NCI-H146 (cell line): ENCODE results near the gene CDC42EP1.
A peak's percentile ranks its signal among the peaks of the same experiment; 100 is the strongest.

Experiments used
- DNase-seq: peaks from one replicate; lab custom pipeline; 2025; lab: John Stamatoyannopoulos, UW

CDC42EP1 gene

DNA sequence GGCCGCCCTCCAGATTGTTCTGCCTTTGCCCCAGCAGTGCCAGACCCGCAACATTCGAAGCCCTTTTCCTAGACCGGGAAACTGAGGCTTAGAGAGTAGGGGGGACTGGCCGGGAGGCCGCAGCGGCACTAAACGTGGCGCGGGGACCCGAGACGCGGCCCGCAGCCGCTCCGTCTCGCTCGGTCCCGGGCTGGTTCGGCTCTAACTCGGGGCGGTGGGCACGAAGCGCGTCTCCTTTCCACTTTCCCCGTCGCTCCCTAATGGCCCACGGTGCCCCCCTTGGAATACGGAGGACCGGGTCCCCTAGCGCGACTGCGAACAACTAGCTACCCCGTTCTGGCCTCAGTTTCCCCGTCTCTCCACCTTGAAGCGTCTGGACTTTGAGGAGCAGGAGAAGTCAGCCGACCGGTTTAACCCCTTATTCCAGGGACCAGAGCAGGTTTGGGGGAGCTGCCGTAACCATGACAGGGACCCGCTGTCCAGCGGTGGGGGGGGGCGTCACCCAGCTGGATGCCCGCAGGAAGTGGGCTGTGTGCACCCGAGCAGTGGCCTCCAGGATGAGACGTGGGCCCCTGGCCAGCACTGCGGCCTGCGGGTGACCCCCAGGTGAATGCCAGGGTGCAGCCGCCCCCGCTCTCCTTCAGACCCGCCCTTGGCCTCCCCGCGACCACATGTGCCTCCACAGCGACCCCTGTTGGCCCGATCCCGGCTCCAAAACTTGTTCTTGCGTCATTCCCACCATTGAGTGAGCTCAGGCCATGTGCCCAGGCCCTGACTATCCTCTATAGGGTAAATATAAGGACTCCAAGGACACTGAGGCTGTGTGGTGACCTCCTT lies 1.1 kb downstream of the CDC42EP1 start:
- DNase-seq, result peak; percentile 15

DNA sequence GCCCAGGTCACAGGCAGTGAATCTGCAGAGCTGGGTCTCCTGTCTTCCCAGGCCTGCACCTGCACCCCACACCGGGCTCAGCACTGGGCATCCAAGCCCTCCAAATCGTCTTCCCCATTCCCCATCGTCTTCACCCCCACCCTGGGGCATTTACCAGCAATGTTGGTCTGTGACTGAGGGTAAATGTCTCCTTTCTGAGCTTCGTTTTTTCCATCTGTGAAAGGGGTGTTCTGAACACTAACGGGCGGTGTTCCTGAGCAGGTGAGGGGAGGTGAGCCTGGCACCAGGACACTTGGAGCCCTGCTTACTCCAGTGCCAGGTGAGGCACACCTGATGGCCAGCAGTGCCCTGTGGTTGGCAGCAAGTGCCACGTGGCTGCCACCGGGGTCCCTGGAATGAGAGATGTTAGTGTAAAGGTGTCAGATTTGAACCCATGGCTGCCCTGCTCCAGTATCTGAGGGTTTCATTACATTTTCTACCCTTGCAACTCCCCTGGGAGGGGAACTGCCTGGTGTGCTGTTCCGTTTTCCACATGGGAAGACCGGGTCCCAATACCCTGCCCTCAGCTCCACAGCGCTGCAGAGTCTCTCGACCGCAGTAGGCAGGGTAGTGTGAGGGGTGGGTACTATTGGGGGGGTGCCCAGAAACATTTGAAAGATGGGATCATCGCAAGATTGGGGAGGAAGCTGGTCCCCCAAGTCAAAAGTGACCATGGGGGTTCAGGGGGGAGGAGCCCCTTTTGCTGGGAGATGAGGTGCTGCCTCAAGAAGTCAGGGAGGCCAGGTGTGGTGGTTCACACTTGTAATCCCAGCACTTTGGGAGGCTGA lies 2.0 kb downstream of the CDC42EP1 start:
- no peak for DNase-seq

DNA sequence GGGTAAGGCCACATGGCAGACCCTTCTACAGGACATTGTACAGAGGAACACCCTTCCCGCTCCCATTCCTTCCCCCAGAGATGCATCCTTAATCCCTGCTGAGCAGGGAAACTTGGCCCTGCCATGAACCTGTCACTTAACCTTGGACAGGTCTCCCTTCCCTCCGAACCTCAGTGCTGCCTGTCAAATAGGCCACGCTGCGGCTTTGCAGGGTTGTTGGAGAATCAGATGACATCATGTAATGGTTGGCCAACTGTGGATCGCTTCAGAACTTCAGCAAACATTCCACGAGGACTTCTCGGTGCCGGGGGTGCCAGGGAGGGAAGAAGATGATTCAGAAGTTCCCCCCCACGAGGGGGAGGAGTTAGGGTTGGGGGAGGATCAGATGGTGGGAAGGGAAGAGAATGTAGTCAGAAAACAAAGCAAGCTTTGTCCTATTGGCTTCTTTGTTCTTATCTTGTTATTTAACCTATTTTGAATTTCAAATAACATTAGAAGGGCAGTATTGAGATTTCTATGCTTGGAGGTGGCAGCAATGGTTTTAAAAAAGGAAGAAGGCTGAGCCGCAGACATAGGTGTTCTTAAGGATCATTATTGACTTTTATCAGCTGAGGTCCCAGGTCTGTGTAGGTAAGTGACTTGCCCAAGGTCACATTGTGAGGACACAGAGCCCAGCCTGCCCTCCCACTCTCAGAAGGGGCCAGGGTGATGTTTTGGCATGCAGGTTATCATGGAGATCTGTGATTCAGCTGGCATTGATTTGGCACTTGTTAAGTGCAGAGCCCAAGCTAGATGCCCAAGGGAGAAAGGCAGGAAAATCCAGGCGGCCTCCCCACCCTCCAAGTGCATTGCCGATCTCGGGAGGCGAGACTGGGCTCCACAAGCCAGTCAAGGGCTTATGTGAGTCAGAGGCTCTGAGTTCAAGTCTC lies 3.1 kb downstream of the CDC42EP1 start:
- no peak for DNase-seq

DNA sequence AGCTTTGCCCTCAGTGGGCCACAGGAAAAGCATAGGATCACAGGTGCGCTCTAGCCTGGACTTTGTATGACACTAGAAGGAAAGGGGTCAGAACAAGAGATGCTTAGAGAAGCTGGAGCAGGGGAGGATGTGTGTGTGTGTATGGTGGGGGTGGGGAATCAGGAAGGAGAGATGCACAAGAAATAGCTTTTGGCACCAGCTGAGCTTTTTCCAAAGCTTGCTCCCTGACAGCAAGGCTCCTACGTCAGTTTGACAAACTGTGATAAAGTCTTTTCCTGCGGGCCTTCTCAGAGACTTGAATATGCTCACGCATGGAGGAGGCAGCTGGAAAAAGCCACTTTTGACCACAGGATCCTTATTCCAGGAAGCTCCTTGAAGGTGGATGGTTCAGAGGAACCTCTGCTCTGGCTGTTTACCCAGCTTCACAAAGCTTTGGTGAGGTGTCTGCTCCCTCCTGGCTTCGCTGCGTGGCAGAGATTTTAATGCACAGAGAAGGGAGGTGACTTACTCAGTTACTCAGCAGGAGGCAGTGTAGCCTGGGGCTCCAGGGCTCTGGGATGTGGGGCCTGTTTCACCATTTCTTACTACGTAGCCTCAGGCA lies 3.9 kb downstream of the CDC42EP1 start:
- no peak for DNase-seq

DNA sequence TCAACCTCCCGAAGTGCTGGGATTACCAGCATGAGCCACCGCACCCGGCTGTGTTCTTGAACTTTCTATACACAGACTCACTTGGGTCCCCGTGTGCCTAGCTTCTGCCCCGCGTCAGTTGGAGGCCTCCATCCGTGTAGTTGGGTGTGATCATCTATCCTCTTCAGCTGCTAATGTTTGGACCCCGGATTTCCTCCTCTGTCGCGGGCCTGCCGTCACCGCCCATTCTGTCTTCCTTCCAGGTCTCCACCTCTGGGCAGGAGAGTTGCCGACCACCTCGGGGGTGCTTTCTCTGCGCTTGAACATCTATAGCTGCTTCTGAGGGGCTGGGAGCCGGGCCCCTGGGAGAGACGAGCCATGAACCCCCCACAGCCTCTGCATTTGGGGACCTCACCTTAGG lies 5.5 kb downstream of the CDC42EP1 start:
- DNase-seq, result no peak

DNA sequence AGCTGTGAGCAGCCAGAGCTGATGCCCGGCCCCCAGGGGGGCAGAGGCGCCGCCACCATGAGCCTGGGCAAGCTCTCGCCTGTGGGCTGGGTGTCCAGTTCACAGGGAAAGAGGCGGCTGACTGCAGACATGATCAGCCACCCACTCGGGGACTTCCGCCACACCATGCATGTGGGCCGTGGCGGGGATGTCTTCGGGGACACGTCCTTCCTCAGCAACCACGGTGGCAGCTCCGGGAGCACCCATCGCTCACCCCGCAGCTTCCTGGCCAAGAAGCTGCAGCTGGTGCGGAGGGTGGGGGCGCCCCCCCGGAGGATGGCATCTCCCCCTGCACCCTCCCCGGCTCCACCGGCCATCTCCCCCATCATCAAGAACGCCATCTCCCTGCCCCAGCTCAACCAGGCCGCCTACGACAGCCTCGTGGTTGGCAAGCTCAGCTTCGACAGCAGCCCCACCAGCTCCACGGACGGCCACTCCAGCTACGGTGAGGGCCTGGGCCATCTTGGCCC lies 6.1 kb downstream of the CDC42EP1 start:
- DNase-seq, result no peak

DNA sequence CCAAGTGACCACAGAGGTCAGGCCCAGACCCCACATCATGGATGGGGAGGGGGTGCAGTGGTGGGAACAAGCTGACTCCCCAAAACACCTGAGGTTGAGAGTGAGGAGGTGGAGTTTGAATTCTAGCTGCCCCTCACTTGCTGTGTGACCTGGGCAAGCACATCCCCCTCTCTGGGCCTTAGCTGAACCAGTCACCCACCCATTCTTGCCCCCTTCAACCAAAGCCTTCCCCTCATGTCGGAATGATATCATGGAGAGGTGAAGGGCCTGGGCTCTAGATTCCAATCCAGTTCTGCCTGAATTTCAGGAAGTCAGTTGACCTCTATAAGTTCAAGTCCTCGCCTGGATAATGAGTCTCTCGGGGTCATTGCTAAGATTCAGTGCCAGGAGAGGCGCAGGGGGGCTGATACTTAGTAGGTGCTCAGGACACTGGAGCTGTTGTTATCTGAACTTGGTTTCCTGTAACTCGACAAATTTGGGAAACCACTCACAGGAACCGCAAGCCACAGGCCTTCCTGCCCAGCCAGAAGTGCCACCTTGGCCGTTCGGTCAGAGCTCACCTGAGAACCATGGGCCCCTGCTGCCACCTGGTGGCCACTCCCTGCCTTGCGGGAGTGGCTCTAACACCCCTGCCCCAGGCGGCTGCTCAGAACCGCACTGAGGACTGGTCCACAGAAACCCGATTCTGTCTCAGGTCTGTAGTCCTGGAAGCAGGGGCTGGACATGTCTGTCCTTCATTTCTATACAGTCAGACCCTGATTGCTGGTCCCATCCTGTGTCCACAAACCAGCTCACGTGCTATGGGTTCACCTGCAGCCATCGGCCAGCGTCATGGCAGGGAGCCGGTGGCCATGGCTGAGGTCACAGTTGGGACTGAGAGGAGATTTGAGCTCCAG lies 6.9 kb downstream of the CDC42EP1 start:
- DNase-seq, result peak; percentile 53

DNA sequence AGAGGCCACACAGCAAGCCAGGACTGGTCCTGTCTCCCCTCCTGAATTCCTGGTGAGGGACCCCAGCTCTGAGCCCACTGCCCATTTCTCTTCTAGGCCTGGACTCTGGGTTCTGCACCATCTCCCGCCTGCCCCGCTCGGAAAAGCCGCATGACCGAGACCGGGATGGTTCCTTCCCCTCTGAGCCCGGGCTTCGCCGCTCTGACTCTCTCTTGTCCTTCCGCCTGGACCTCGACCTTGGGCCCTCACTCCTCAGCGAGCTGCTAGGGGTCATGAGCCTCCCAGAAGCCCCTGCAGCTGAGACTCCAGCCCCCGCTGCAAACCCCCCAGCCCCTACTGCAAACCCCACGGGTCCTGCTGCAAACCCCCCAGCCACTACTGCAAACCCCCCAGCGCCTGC lies 7.7 kb downstream of the CDC42EP1 start:
- no peak for DNase-seq

DNA sequence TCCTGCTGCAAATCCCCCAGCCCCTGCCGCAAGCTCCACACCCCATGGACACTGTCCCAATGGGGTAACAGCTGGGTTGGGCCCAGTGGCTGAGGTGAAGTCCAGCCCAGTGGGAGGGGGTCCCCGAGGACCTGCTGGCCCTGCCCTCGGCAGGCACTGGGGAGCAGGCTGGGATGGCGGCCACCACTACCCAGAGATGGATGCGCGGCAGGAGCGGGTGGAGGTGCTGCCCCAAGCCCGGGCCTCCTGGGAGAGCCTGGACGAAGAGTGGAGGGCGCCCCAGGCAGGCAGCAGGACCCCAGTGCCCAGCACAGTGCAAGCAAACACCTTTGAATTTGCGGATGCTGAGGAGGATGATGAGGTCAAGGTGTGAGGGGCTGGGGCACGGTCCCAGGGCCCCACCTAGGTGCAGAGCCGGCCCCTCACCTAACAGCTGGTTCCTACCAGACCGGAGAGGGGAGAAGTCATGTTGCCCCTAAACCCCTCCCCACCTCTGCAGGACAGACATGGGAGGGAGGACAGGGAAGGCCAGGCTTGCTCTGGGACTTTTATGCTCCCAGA lies 8.2 kb downstream of the CDC42EP1 start:
- DNase-seq, result no peak

DNA sequence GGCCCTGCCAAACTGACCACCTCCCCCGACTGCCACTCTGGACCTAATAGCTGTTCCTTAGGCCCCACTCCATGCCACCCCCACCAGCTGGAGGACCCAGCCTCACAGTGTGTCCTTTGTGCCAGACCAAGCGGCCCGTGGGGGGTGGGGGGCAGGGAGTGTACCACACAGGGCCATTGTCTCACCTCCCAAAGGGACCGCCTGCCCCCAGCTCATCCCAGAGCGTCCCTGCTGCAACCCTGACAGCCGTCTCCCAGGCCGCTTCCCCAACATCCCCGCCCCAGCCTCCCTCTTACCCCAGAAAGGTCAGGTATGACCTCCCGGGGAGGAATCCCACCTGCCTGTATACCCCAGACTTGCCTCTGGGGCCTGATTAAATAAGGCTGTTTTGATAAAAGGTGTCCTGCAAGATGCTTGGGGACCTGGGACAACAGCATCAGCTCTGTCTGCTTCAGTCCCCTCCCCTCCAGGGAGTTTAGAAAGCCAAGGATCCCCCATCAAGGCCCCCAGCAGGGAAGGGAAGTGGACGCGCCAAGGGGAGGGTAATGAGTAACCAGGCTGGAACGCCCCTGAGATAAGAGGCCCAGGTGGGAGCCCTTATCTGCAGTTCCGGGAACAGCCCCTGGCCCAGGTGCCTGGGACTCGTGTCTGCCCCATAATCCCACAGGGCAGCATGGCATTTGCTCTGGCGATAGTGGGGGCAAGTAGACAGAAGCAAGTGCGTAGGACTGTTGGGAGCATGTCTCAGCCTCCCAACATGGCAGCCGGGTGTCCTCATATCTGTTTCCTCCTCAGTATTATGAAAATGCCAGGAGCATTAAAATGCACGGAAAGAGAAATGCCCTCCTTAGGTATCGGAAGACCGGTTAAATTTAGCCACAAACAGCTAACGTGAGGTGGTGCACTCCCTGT lies 9.0 kb downstream of the CDC42EP1 start:
- no peak for DNase-seq

DNA sequence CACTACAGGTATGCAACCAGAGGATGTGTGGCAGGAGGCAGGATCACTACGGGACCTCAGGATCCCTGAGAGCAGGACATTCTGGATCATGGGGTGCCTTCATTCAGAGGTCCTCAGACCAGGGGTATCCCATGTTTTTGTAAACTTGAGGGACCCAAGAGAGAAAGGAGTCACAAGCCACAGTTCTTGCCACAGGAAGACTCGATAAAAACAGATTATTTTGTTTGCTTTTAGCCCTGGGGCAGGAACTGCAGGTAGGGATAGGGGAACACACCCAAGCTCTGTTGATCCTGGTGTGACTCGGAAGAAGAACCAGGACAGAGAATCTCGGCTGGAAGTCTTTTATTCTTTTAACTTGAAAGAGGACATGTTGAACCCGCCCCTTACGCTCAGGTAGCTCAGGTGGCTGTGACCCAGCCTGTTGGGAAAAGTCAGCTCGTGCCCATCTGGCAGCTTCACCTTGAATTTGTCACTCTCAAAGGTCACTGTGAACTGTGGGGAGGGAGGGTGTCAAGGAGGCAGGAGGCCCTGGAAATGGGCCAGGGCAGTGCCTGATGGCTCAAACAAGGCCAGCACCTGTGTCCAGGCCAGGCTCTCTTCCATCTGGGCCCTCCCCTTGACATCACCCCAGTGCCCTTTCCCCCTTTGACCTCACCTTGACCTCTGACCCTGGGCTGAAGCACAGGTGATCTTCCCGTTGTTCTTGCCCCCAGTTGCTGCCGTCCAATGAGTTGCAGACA lies 9.8 kb downstream of the CDC42EP1 start:
- DNase-seq, result no peak

DNA sequence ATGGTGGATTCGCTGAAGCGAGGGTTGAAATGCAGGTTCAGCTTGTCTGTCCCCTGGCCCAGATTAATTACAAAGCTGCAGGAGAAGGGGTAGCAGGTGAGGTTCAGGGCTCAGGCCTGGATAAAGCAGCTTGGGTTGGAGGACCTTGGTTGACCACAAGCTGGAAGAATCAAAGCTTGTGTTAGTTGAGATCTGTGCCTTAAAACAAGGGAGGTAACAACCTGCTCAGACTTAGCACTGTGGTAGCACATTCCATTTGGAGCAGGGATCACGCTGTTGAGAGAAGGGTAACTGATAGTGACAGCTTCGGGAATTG lies 10.3 kb downstream of the CDC42EP1 start:
- no peak for DNase-seq

DNA sequence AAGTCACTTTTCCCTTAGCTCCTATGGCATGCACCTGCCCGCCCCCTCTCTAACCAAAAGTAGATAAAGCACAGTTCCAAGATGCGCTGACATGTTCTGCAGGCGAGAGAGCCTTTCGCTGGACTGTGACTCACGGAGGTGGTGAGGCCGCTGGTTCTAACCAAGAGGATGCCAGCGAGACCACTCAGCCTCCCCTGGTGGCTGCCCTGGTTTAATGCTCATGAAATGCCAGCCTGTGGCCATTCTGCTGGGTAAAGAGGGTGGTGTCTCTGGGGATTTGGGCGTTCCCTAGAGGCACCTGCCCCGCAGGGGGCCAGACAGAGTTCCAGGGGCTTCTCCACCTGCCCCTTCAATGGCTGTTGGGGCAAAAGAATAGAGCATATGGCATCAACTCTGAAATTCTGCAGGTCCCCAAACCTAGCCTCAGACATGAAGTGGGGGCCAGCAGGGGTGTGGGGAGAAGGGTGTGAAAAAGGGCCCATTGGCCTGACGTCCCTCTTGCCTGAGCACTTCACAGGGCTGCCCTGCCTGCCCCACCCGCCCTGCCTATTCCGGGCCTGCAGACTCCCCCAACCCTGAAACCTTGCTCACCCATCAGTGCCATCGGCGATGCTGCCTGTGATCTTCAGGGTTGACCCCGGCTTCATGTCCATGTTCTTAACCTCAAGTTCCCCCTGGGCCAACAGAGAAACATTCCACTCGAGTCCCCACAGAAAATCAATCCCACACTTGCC lies 11.1 kb downstream of the CDC42EP1 start:
- no peak for DNase-seq

DNA sequence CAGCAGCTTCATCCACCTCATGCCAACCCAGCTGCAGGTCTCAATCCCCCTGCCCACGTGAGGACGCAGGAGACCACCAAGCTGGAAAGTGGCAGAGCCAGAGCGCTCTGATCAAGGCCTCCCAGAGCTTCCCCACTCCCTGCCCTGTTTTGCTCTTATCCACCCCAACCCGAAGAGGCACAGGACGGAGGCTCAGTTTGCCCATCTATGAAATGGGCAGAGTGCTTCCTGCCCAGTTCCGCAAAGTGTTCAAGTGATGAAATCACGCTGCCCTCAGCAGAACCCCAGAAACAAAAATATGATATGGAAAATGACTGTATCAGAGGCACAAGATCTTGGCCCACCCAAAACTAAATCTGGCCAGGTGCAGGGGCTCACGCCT lies 11.7 kb downstream of the CDC42EP1 start:
- DNase-seq, result no peak

DNA sequence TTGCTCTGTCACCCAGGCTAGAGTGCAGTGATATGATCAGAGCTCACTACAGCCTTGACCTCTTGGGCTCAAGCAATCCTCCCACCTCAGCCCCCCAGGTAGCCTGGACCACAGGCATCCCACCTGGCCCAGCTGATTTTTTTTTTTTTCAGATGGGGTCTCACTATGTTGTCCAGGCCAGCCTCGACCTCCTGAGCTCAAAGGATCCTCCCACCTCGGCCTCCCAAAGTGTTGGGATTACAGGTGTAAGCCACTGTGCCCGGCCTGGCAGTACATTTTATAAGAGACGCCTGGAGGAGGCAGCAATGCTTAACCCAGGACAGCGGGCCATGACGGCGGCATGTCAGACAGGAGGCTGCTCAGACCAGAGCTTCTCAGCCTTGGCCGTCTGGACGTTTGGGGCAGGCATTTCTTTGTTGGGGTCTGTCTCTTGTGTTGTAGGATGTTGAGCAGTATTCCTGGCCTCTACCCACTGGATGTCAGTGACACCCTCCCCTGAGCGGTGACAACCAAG lies 15.3 kb downstream of the CDC42EP1 start:
- no peak for DNase-seq

DNA sequence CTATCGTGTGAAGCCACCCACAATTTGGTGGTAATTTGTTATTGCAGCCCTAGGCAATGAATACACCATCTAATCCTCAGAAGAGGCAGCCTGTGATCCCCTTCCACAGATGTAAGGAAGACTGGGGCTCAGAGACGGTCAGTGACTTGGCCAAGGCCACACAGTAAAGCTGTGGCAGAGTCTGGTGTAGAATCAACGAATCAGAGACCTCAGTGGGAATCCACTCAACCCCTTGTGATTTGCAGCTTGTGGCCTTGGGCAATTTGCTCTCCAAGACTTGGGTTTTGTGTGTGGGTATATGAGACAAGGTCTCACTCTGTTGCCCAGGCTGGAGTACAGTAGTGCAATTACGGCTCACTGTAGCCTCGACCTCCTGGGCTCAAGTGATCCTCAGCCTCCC lies 17.7 kb downstream of the CDC42EP1 start:
- no peak for DNase-seq

DNA sequence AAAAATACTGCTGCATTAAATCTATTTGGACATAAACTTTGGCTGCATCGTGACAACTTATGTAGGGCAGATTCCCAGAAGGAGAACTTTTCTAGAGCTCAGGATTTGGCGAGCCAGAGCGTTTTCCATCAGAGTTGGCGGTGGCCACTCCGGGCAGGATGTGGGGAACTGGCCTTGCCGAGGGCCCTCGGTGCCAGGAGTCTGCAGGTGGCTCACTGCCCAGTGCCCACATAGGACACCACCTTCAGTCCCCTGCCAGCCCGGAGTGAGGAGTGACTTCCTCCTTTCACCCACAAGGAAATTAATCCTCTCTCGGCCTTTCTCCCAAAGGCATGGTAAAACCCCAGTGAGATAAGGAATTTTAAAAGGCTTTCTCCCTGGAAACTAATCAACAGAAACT lies 21.2 kb downstream of the CDC42EP1 start:
- no peak for DNase-seq

DNA sequence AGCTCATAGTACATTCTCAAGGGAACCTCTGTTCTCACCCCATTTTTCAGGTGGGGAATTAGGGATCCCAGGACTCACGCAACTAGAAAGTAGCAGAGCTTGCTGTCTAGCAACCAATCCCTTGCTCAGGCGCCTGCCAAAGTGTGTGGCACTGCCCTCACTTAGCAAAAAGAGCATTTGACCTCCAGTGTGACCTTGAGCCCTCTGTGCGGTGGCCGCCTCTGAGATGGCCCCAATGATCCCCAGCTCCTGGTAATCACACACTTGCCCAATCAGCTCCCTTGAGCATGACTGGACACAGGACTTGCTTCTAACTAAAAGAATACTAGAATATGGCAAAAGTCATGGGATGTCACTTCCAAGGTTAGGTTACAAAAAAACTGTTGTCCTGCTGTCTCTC lies 22.2 kb downstream of the CDC42EP1 start:
- no peak for DNase-seq
